CD4-positive, alpha-beta T cell treated with Interleukin-15 for 4 hours (primary cell): ENCODE measurements around the gene OPTN.
"Not testable (repeated sequence)": the region's sequence is repeated elsewhere in the genome, so short reads cannot be mapped to it uniquely, and the experiment has no call there.

Source experiments
- DNase-seq: peaks from one replicate; pipeline ENCODE4 v3.0.0-alpha.2; 2020; ENCODE audit warnings: low spot score

Gene OPTN

DNA sequence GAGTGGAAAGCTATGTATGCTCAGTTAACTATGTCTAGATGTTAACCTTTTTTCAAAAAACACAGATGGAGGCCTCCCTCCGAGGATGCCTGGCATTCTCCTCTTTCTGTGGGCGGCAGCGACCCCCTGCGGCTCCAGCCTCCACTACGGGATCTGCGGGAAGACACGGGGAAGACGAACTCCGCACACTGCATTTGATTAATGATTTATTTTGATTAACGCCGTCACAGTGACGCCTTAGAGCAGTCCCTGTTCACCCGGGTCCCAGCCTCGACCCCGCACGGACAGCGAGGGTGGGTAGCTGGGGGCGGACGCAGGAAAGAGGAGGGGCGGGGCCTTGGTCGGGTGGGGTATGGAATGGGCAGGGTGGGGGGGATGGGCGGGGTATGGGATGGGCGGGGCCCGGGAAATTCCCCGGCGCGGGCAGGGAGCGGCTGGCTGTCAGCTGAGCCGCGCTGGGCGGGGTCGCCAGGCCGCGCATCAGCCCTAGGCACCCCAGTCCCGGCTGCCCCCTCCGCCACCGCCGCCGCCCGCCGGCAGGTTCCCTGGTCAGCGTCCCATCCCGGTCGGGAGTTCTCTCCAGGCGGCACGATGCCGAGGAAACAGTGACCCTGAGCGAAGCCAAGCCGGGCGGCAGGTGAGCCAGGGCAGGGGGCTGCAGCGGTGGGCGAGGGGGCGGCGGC, at the start of gene OPTN:
OPTN (plus strand) TSS at position 498 of the 683 bp plus-strand sequence. CDS start 8,960 bp downstream, outside the sequence.
- peak; percentile 81 for DNase-seq

DNA sequence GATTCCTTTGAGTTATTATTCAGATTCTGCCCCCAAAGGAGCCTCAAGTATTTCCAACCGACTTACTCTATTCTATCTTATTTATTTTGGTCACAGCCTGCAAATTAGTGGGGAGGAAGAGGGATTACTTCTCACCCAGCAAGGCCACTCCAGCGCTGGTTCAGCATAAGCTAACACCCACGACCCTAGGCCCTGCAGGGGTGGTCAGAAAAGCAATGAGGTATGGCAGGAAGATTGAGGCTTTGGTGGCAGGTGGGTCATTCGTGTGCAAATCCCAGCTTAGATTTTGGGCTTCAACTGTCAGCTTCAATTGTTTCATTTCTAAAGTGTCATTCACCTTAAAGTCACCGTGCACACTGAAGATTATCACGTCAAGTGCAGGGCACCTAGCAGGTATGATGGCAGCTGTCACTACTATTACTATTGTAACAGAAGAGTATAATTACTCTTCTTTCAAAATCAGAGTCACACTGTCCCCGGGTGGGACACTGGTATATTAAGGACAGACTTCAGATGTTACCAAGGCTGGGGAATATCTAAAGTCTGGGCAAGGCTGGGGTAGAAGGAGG, 48.8 kb upstream of the OPTN start:
- DNase-seq: no peak

DNA sequence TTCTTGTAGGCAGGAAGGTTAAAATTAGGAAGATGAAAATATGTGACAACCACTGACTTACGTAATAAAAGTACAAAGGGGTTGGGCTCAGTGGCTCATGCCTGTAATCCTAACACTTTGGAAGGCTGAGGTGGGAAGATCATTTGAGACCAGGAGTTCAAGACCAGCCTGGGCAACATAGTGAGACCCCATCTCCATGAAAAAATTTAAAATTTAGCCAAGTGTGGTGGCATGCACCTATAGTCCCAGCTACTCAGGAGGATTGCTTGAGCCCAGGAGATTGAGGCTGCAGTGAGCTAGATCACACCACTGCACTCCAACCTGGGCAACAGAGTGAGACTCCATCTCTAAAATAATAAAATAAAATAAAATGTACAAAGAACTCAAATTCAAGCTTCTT, 46.8 kb upstream of the OPTN start:
- DNase-seq: not testable (repeated sequence)

DNA sequence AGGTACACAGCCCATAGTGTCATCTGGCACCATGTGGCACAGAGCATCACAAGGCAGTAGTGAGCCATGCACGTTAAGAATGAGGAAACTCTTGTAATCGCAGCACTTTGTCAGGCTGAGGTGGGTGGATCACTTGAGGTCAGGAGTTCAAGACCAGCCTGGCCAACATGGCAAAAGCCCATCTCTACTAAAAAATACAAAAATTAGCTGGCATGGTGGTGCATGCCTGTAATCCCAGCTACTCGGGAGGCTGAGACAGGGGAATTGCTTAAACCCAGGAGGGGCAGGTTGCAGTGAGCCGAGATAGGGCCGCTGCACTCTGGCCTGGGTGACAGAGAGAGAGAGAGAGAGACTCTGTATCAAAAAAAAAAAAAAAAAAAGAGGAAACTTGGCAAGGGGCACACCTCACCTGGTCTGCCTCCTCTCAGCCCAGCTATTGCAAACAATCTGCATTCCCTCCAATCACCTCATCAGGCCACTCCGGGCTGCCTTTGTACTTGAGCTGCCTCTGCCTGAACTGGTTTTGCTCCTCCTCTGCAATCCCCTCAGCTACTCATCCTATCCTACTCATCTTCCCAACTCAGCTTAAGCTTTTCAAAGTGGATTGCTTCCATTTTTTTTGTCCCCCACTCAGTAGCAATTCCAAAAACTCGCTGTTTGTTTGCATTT, 46.0 kb upstream of the OPTN start:
- DNase-seq: no peak

DNA sequence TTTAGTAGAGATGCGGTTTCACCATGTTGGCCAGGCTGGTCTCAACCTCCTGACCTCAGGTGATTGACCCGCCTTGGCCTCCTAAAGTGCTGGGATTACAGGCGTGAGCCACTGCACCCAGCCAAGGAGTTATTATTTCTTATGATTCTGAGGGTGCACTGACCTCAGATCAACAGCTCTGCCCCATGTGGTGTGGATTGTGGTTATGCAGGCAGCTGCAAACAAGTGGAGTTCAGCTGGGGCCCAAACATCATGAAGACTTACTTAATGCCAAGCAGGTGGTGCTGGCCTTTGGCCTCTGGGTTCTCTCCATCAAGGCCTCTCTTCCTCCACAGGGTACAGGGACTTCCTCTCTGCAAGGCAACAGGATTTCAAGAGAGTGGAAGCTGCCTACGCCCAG, 45.1 kb upstream of the OPTN start:
- no peak for DNase-seq

DNA sequence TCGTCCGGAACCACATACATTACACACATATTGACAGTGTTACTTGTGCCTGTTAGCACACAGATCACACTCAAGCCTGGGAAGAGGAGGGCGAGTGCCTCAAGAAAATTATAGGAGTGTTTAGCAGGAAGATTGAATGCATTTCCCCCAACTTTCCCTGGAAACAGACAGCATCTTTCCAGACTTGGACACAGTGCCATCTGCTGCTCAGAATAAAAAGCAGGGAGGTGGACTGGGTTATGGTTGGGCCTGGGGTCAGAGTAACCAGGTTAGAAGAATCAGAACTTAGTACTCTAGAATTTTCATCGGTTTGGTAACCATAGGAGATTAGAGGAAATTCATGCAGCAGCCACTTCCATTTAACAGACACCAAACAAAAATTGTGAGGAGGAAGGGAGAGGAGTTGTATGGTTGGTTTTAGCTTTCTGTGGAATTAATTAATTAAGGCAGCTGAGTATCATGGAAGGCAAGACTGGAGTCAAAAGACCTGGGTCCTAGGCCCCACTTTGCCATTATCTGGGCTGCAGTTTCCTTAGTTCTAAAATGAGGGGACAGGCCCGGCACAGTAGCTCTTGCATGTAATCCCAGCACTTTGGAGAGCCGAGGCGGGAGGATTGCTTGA, 43.4 kb upstream of the OPTN start:
- no peak for DNase-seq

DNA sequence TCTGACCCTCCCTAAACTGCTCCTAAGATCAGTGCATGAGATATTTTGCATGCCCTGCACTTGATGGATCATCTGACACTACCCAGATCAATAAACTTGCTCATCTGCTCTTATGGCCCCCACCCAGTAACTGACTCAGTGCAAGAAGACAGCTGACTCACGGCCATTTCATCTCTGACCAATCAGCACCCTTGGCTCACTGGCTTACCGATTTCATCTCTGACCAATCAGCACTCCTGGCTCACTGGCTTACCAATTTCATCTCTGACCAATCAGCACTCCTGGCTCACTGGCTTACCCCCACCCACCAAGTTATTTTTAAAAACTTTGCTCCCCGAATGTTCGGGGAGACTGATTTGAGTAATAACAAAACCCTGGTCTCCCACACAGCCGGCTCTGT, 37.2 kb upstream of the OPTN start:
- no peak for DNase-seq

DNA sequence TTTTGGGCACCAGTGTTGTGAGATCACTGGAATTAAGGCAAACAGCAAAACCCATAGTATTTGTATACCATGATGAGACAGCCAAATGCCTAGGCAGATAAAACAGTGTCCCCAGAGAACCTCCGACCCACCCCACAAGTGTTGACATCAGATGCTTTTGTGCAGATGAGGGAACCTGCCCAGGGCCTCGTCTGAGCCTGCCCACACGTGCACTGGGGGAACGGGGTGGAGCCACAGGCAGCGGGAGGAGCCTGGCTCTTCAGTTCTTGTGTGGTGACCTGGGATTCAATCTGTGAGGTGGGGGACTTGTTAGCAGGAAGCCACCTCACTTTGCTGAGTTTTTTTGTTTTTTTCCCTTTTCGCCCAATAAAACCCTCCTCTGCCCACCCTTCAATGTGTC, 33.4 kb upstream of the OPTN start:
- no peak for DNase-seq

DNA sequence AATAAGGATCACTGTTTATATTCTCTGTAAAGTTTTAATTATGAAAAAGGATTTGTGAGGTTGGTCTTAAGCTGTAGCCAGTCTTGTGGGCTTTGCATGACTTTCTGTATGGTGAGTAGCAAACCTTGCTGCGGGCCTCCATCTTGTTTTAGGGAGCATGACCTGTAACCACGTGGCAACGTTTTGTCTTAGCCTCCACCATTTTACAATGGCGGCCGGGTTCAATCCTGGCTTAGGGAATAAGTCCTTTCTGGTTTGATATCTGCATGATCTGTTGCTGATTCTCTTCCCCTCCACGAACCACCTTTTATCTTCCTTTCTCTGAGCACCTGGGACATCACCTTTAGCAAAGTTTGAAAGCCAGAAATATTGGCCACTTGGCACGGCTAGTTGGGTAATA, 32.5 kb upstream of the OPTN start:
- DNase-seq: no peak

DNA sequence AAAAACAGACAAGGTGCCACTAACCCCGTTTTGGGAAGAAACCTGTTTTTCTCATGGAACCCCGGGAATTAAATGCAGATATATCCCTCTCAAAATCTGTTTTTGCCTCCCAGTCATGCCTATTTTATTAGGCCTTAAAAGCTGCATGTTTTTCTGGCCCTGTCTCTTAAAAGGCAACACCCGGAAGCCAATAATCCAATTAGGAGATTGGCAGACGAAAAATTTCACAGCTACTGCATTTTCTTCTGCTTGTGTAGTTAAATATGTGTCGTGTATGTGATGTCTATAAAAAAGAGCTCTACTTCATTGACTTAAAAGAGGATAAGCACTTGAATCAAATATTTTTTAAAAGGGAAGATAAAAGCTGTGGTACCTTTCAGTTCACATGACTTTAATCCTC, 31.9 kb upstream of the OPTN start:
- DNase-seq: no peak

DNA sequence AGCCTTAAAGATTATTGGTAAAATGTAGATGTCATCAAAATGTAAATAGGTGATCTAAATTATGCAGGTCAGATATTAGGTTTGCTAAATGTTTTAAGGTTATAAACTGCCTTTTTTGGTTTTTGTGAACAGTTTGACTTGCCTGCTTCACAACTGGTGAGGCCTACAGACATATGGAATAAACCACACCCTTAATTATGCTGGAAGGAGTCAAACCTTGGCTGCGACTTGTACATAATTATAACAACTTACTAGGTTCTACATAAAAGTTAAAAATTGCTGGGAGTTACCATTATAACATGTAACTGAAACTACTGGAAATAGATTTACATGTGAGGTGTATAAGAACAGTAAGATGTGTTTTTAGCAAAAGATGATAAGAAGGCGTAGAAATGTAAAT, 31.5 kb upstream of the OPTN start:
- no peak for DNase-seq

DNA sequence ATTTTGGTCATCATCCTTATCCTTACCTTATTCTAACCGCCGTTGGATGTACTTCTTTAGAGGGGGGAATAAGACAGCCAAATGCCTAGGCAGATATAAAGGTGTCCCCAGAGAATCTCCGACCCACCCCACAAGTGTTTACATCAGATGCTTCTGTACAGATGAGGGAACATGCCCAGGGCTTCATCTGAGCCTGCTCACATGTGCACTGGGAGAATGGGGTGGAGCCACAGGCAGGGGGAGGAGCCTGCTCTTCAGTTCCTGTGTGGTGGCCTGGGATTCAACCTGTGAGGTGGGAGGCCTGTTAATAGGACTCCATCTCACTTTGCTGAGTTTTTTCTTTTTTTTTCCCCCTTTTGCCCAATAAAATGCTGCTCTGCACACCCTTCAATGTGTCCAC, 27.6 kb upstream of the OPTN start:
- no peak for DNase-seq

DNA sequence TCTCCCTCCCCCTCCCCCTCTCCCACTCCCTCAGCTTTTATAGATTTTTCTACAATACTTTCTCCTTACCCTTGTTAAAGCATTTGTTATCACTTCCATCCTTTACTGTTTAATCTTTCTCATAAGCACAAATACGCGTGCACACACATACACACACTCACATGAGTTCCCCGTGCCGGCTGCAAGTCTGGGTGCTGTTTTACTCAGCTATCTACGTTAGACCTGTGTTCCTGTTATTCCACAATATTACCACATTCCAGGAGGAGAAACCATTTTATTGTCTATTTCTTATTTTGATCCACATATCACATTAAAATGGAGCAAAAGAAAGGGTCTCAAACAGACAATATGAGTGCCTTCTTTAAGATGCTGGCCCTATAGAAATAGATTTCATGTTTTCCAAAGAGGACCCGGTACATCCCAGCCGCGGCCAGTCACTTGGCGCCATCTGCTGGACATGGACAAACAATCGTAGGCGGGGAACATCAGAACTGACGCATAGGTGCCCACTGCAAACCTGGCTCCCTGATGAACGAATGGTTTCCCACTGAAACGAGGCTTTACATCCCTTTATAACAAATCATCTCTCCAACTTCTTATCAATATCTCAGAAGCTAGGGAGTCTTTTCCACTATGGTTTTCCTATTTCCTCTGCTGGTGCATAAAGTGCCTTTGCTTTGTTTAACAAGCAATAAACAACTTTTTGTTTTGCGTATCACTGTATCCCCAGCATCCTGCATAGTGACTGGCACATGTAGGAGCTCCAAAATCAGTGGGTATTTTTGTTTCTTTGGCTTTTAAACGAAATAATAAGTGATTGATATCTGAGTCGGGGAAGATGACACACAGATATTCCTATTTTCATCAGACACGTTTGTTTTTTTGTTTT, 25.2 kb upstream of the OPTN start:
- peak; percentile 34 for DNase-seq

DNA sequence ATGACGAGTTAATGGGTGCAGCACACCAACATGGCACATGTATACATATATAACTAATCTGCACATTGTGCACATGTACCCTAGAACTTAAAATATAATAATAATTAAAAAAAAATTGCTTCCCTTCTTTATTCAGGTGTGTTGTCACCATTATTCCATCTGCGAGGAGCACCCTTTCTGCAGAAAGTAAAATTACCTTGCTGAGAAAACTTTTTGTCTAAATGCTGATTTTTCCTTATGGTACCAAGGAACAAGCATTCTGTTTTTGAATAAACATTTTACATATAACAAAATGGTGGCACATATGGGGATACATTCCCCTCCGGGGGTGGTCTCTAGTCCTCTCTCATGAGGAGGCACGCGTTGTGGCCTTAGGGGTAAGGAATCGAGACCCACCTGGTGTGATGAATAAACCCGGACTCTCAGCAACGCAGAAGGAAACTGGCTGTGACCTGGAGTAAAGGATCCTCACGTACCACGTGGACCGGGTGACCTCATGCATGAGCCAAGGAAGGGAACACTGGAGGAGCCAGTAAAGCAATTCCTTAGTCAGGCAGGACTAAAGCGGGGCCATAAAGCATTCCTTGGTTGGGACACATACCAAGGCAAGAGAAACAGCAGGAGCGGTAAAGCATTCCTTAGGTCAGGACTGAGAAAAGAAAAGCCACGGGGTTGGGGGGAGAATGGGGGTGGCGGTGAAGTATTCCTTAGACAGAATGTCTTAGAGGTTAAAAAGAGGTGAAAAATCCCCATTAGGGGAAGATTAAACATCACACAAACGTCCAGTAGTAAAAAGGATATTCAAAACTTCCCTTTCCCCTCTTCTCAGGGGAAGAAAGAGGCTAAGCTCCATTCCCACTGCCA, 20.8 kb upstream of the OPTN start:
- no peak for DNase-seq

DNA sequence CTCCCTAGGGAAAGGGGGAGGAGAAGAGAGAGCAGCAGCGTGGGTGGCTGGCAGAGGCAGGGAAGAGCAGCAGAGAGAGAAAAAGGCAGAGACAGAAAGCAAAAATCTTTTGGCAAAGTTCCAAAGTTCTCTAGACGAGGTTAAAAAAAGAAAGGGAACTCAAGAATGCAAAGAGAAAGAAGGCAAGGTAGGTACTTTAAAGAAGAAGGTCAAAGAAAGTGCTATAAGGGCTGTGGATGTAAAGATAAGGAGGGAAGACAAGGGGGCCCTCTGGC, 20.2 kb upstream of the OPTN start:
- no peak for DNase-seq

DNA sequence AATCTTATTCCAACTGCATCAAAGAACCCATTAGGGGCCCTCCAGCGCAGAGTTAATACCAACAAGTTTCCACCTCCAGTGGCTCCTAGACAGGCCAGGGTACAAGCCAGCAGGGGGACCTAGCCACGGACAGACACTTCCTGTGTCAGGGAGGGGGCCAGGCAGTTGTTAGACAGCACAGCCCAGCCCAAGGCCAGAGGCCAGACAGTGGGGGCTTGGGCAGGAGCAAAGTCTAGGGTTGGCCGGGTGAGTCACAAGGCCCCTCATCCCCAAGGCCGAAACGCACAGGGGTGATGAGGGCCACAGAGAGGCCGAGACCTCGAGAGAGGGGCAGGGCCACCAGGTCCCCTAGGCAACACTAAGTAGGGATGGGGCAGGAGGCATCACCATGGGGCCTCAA, 19.3 kb upstream of the OPTN start:
- no peak for DNase-seq

DNA sequence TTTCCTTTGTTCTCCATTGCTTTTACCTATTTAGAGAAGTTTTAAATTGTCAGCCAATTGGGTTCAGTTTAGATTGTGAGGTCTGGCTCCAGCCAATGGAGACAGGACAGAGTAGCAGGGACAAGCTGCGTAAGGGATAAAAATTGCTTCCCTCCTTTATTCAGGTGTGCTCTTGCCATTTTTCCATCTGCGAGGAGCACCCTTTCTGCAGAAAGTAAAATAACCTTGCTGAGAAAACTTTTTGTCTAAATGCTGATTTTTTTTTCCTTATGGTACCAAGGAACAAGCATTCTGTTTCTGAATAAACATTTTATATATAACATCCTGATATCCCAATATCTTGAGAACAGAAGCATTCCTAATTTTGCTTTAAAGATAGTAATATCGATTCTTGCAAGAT, 16.3 kb upstream of the OPTN start:
- not testable (repeated sequence) for DNase-seq

DNA sequence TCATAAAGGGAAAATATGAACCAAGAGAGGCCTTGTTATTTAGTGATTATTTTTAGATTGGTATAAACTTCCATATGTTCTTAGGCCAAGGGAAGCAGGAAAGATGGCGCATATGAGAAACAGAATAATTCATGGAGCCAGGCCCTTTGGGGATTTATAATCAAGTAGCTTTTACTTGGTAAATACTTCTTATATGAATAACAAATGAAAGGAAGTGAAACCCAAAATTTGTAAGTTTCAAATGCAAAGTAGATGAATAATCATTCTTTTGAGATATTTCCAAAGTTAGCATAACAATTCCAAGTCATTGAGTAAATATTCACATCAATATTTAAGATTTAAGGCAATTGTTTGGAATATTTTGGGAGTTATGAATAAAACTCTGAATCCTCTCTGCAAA, 13.9 kb upstream of the OPTN start:
- DNase-seq: no peak

DNA sequence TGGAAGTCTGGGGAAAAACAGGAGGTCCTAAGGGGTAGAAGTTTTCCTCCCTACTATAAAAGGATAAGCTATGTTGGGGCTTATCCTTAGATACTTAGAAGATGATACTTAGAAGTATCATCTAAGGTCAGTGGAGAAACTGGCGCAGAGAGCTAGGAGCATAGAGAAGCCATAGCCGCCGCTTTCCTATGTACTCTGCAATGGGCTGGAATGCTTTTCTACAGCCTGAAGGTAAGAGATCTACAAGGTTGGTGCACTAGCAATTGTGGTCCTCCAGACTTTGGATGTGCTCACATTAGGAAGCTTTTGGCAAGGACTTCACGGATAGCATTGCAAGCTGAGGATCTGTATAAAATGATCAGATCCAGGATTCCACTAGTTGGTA, 12.4 kb upstream of the OPTN start:
- no peak for DNase-seq

DNA sequence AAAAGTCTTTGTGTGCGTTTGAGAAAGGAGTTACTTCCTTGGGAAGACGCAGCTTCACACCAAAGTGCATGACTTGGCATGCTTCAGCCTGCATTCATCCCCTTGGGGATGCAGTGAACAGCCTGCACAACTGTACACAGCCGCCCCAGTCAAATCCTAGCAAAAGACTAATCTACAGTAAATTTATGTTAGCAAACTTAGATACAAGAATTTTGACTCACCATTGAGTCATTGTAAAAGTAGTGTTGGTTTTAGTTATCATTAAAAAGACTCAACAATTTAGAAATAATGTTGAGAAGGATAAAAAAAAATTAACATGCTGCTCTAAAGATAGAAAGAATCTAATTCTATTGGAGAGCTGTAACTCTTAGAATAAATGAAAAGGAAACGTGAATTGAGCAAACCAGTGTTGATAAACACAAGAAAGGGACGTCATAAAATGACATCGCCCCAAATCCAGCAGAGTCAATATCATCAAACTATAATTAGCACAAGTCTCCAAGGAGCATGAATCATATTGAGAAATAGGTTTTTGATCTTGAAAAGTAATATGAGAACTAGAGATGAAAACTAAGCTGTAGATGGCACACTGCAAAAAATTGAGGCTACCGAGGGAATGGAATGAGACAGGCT, 11.9 kb upstream of the OPTN start:
- DNase-seq: no peak

DNA sequence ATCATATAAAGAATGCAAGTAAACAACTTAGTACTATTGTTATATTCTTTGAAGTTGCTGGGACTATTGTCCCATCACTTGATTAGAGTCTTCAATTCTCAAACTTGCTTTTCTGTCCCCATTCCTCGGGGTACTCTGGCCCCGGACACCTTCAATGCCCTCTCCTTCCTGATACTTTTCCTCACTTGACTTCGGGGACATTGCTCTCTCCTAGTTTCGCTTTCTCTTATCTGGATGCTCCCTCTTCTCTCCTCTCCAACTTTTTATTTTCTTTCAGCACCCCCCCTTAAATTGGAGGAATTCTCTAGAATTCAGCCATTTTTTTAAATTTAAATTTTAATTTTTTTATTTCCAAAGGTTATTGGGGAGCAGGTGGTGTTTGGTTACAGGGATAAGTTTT, 10.6 kb upstream of the OPTN start:
- no peak for DNase-seq
